GM12873 (cell line): ENCODE results near the gene PTH1R.

Source experiments
- CTCF ChIP-seq: IDR thresholded peaks from 2 replicates; pipeline ENCODE4 v1.5.1; 2012; ENCODE audit warnings: low read depth, mild to moderate bottlenecking, moderate library complexity, low read length, control low read depth; ENCODE audit not compliant: insufficient read depth; ENCODE audit errors: missing control alignments

The PTH1R gene

GRCh38 chr3:46861605-46862368, 15.7 kb upstream of the PTH1R start:
- no peak for TF ChIP-seq CTCF

DNA sequence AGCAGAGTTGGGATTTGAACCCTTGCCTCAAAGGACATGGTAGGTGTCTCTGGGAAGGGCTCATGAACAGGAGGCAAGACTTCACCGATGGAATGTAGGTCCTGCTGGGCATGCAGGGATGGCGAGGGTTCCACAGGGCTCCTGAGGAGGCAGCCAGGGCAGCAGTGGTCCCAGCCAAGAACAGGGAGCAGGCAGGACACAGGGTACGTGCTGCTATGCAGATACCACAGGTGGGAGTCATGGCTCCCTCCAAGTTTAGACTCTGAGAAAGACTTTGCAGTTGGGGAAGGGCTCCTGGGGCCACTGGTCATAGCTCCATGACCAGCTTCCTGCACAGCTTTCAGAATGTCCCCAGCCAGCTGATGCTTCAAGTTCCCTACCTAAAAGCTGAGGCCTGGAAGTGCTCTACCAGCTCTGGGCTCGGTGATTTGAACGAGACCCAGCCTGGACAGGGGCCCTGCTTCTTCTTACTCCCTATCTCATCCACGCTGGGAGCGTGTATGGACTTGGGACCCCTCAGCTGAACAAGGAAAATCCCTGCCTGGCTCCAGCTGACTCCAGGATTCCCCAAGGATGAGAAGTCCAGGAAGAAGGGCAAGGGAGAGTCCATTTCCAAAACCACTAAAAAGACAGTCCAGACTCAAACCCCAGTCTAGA, 15.0 kb upstream of the PTH1R start:
- no peak for TF ChIP-seq CTCF

DNA sequence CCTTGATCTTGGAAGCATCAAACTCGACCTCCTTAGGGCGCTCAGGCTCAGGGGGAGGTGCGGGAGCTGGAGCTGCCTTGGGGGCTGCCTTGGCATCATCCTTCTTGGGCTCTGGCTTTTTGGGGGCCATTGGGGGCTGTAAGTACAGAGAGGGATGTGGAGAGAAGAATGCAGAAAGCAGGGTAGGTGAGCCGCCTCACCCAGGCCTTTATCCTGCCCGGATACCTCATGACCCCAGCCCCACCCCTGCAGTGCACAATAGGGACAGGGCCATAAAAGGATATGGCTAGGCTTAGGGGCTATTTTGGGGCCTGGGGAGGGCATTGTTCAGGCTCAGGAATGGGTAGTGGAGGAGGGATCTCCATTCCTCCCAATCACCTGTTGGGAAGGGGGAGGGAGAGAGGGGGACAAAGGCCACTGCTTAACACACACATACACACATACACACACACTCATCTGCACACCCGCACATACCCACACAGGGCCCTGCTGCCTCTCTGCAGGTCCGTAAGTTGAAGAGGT, 14.2 kb upstream of the PTH1R start, which contains the start of gene MYL3:
MYL3 (minus strand) TSS at position 184 of the 522 bp plus-strand sequence; CDS start at position 130, 54 bp downstream.
- no peak for TF ChIP-seq CTCF

GRCh38 chr3:46864061-46864881, 13.2 kb upstream of the PTH1R start:
- no peak for TF ChIP-seq CTCF

DNA sequence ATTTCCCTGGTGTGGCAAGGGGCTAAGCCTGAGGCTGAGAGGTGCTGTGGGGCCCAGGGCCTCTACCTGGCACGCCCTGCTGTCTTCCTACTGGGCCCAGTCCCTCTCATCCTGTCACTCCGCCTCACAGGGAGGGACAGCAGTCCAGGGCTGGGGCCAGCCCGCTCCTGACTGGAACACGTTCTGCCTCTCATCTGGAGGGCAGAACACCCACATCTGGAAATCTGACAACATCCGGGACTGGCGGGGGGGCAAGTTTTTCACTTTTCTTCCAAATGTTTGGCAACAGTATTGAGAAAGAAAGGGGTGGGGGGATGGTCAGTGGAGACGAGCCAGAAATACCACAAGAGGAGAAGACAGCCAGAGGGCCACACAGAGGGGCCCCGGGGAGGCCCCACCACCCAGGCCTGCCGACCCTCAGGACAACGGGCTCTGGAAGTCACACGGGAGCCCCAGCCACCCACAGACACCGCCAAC, 12.5 kb upstream of the PTH1R start:
- TF ChIP-seq CTCF: no peak

DNA sequence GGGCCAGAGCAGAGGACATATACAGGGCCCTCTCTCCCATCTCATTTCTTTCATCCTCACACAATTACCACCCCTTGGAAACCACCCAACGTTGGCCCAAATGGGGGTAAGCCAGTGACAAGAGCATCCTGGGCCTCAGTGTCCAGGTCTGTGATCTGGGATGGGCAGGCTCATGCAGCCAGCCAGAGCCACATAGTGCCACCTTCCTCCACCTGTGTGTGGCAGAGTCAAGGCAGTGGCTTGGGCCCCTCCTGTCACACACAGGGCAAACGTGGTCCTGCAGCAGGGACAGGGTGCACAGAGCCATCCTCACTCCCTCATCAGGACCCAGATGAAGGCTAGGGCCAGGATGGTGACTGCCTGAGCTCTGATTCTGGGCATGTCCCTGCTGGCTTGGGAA, 12.0 kb upstream of the PTH1R start:
- no peak for TF ChIP-seq CTCF
